Neural crest cell (in vitro differentiated cells): Measurements from ENCODE around the gene PLAC9. TPM values are rescaled to one million over a fixed set of nuclear protein-coding genes. Genes with fewer than 3 reads are reported as not detected.

ENCODE experiments used
- DNase-seq: peaks from one replicate; pipeline ENCODE4 v3.0.0; 2021; ENCODE audit warnings: low read depth, mixed read lengths, low spot score
- H3K27ac Mint-ChIP-seq: one replicate; pipeline ENCODE4 v1.8.0; 2021; ENCODE audit warnings: mild to moderate bottlenecking, mixed read lengths; ENCODE audit not compliant: unreplicated experiment
- H3K27me3 Mint-ChIP-seq: 2 replicates; pipeline ENCODE4 v1.8.0; 2021; ENCODE audit warnings: low read depth, mild to moderate bottlenecking, mixed read lengths
- H3K36me3 Mint-ChIP-seq: 2 replicates; pipeline ENCODE4 v1.8.0; 2021; ENCODE audit warnings: low read depth, mild to moderate bottlenecking, mixed read lengths
- H3K4me1 Mint-ChIP-seq: 2 replicates; pipeline ENCODE4 v1.8.0; 2021; ENCODE audit warnings: mixed read lengths
- H3K4me3 Mint-ChIP-seq: one replicate; pipeline ENCODE4 v1.8.0; 2021; ENCODE audit warnings: mild to moderate bottlenecking, mixed read lengths
- H3K9me3 Mint-ChIP-seq: 2 replicates; pipeline ENCODE4 v1.8.0; 2021; ENCODE audit warnings: mixed read lengths
- total RNA-seq: library from RNA; stranded (reverse); gene quantifications from 2 replicates; pipeline ENCODE4 v1.2.1, GENCODE V29; 2021
- TF ChIP-seq, protein P1 (sequence below): fragments of 200-600 bp; sonication (generic); conservative IDR thresholded peaks from 2 replicates; pipeline ENCODE4 v1.5.0; 2021; ENCODE audit warnings: antibody characterized with exemption, mild to moderate bottlenecking

PLAC9 gene
- total RNA-seq, 1 donor from 2014 or later: 27.5 TPM

DNA sequence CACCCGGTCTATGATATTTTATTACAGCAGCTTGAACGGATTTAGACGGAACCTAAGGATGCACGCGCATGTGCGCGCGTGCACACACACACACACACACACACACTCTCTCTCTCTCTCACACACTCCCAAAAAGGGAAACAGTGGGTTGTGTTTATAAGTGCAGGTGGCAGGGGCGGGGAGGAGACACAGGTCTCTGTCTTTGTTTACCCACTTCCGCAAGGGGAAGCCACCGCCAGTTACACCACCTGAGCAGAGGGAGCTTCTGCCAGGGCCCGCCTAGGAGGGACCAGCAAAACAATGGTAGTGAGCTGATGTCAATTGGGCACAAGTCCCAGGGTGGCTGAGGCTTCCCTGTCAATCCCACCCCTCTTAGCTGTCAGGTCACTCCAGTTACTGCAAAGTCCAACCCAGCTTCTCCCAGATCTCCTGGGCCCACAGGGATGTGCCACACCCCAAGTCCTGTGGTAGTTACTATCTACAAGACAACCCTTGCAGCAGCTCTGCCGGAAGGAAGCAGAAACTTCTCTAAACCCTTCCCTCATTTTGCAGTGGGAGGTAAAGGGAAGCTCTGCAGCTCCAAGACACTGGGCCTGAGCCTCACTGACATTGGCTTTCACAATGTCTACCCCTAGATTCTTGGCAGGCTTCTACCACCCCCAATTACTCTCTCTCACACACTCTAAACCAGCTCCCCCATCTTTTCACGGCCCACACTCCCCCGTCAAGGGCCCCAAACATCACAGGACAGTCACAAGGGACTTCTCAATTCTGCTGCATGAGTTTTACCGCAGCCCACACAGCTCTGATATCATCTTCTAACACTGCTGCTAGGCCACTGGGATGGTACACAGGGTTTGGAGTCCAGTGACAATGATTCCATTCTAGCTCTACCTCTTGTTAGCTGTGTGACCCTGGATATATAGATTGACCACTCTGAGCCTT lies 55.2 kb downstream of the PLAC9 start:
- Mint-ChIP-seq H3K4me1 (no peaks in the 10 kb centered on the region), H3K4me3 (no peak overlapping the region), H3K9me3 (peaks cover 2% of the 10 kb centered on the region), H3K36me3 (peaks cover 9% of the 10 kb centered on the region), H3K27me3 (no peaks in the 10 kb centered on the region), H3K27ac (peak overlapping the region; percentile 63)
- no peak for DNase-seq
- TF ChIP-seq, protein P1, sequence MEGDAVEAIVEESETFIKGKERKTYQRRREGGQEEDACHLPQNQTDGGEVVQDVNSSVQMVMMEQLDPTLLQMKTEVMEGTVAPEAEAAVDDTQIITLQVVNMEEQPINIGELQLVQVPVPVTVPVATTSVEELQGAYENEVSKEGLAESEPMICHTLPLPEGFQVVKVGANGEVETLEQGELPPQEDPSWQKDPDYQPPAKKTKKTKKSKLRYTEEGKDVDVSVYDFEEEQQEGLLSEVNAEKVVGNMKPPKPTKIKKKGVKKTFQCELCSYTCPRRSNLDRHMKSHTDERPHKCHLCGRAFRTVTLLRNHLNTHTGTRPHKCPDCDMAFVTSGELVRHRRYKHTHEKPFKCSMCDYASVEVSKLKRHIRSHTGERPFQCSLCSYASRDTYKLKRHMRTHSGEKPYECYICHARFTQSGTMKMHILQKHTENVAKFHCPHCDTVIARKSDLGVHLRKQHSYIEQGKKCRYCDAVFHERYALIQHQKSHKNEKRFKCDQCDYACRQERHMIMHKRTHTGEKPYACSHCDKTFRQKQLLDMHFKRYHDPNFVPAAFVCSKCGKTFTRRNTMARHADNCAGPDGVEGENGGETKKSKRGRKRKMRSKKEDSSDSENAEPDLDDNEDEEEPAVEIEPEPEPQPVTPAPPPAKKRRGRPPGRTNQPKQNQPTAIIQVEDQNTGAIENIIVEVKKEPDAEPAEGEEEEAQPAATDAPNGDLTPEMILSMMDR: no peak

DNA sequence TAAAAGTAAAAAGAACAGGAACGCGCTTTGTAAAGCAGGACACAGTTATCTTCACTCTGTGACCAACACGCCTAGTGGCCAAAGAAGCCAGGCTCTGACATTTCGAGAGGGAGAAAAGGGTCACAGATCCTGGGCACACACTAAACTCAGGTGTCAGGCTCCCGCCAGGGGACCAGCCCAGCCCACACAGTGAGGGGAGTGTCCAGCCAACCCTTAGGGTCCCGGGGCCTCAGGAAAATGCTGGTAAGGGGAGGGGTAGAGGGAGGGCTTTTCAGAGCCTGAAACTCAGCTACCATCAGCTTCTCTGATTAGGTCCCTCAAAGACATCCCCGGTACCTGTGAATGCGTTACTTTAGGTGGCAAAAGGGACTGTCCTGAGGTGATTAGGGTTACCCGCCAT lies 56.2 kb downstream of the PLAC9 start:
- no peak overlapping the region for H3K27ac Mint-ChIP-seq
- no peaks in the 10 kb centered on the region for H3K27me3 Mint-ChIP-seq
- TF ChIP-seq, protein P1: no peak
- no peak overlapping the region for H3K4me3 Mint-ChIP-seq
- no peak for DNase-seq
- peaks cover 12% of the 10 kb centered on the region for H3K36me3 Mint-ChIP-seq
- H3K4me1 Mint-ChIP-seq: no peaks in the 10 kb centered on the region
- H3K9me3 Mint-ChIP-seq: peaks cover 5% of the 10 kb centered on the region

DNA sequence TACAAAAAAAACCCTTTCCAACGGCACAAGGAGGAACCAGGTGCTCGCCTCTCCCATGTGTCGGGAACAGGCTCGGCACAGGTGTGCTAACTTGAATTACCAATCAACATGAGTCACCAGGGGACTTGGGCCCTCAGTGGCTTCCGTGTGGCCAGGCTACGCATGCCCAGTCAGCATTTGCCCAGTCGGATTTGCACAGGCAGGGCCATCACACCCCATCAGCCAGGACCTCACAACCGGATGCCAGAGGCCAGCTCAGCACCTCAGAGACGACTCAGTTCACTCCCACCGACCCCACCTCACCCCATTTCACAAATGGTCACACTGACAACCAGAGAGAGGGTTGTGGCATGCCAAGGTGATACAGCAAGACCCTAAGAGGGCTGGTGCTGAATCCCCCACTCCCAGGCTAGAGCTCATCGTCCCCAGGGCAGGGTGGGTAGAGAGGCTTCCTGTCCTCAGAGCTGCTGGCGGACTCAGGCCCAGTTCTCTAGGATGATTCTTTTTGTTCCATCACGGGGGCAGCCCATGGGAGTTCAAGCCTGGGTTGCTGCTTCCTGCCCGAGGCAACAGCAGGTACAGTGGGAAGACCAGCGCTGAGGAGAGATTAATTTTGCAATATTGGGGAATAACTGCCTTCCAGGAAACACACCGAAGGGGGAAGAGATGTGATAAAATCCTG lies 59.2 kb downstream of the PLAC9 start:
- H3K27ac Mint-ChIP-seq: no peak overlapping the region
- no peak for DNase-seq
- H3K9me3 Mint-ChIP-seq: peaks cover 5% of the 10 kb centered on the region
- TF ChIP-seq, protein P1: no peak
- H3K4me1 Mint-ChIP-seq: no peaks in the 10 kb centered on the region
- no peaks in the 10 kb centered on the region for H3K27me3 Mint-ChIP-seq
- H3K4me3 Mint-ChIP-seq: no peak overlapping the region
- H3K36me3 Mint-ChIP-seq: peaks cover 12% of the 10 kb centered on the region

DNA sequence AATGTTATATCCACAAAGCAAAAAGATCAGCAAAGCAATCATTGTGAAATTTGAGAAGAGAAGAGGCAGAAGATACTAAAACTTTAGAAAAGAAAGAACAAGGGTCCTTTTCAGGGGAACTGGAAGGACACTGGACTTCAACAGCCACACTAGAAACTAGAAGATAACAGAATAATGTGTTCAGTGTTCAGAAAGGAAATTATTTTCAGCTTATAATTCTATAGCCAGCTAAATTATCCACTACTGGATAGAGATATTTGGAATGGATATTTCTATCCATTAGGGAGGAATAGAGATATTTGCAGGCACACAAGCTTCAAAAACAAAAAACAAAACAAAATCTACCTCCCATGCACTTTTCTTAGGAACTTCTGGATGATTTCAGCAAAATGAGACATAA lies 60.0 kb downstream of the PLAC9 start:
- Mint-ChIP-seq H3K27ac (no peak overlapping the region), H3K4me1 (no peaks in the 10 kb centered on the region), H3K27me3 (no peaks in the 10 kb centered on the region), H3K36me3 (peaks cover 12% of the 10 kb centered on the region), H3K9me3 (peaks cover 5% of the 10 kb centered on the region), H3K4me3 (no peak overlapping the region)
- DNase-seq: no peak
- TF ChIP-seq, protein P1: no peak

DNA sequence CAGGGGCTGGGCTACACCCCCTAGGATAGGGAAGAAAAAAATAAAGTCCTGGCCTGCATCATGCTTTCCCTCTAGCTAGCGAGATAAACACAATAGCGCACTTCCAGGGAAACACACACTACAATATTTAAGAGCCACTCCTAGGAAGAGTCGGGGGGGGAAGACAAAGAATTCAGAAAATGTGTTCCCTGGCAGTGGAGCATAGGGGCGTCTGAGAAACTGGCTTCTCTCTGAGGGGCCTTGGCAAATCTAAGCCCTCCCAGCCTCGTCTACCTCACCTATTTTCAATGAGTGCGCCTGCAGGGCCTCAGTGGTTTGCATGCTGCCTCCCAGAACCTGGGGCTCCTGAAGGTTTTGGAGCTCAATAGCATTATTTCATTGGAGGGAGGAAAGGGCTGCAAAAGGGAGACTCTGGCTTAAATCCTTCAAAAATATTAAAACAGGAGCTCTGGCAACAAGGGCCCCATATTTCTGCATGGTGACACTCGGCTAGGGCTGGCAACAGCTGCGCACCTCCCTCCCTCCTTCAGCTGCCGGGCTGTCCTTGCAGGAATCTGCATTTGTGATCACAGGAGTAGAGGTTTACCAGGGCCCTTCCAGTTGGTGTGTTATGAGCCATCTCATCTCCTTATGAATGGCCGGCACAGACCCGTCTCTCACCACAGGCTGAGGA lies 62.0 kb downstream of the PLAC9 start:
- no peak for DNase-seq
- H3K27me3 Mint-ChIP-seq: no peaks in the 10 kb centered on the region
- no peaks in the 10 kb centered on the region for H3K4me1 Mint-ChIP-seq
- H3K36me3 Mint-ChIP-seq: peaks cover 12% of the 10 kb centered on the region
- H3K9me3 Mint-ChIP-seq: peaks cover 5% of the 10 kb centered on the region
- no peak overlapping the region for H3K4me3 Mint-ChIP-seq
- no peak overlapping the region for H3K27ac Mint-ChIP-seq
- TF ChIP-seq, protein P1: no peak
